HK-2 (cell line): Measurements from ENCODE around the gene F2RL3.
"Not testable (repeated sequence)": the region's sequence is repeated elsewhere in the genome, so short reads cannot be mapped to it uniquely, and the experiment has no call there.

Experiments
- DNase-seq: peaks from one replicate; pipeline ENCODE4 v3.0.0-alpha.2; 2018; ENCODE audit not compliant: unreplicated experiment

F2RL3 gene

GRCh38 chr19:16874978-16875299 is 13.9 kb upstream of the F2RL3 start:
- DNase-seq: not testable (repeated sequence)

- no peak for DNase-seq
Measured at GRCh38 chr19:16875584-16876555, 12.9 kb upstream of the F2RL3 start.

- peak; percentile 76 for DNase-seq
Measured at GRCh38 chr19:16876904-16877361, 11.9 kb upstream of the F2RL3 start.

GRCh38 chr19:16877581-16877980 is 11.2 kb upstream of the F2RL3 start:
- no peak for DNase-seq

GRCh38 chr19:16878181-16878965 is 10.4 kb upstream of the F2RL3 start:
- no peak for DNase-seq

GRCh38 chr19:16880884-16881554 is 7.8 kb upstream of the F2RL3 start:
- DNase-seq: no peak

GRCh38 chr19:16882146-16882545 is 6.7 kb upstream of the F2RL3 start:
- DNase-seq: no peak

- no peak for DNase-seq
Measured at GRCh38 chr19:16883522-16883921, 5.3 kb upstream of the F2RL3 start.

- DNase-seq: no peak
Measured at GRCh38 chr19:16885166-16885565, 3.6 kb upstream of the F2RL3 start.

GRCh38 chr19:16886305-16886880 is 2.4 kb upstream of the F2RL3 start:
- no peak for DNase-seq

GRCh38 chr19:16887353-16888265 is 1.2 kb upstream of the F2RL3 start:
- no peak for DNase-seq

GRCh38 chr19:16889366-16889882 is 625 bp downstream of the F2RL3 start:
- DNase-seq: no peak

- DNase-seq: no peak
Measured at GRCh38 chr19:16889883-16890460, 1.2 kb downstream of the F2RL3 start.

- DNase-seq: no peak
Measured at GRCh38 chr19:16890461-16891184, 1.8 kb downstream of the F2RL3 start.

- DNase-seq: no peak
Measured at GRCh38 chr19:16891696-16892382, 3.0 kb downstream of the F2RL3 start.

GRCh38 chr19:16892436-16892835 is 3.6 kb downstream of the F2RL3 start:
- DNase-seq: no peak

GRCh38 chr19:16892868-16893685 is 4.3 kb downstream of the F2RL3 start:
- DNase-seq: no peak

- no peak for DNase-seq
Measured at GRCh38 chr19:16893686-16893989, 4.8 kb downstream of the F2RL3 start.
